GM10266 (cell line): ENCODE measurements around the gene VPS13C.

Experiments used
- DNase-seq: peaks from one replicate; pipeline ENCODE4 v3.0.0; 2012; ENCODE audit errors: extremely low spot score
- TF ChIP-seq, protein P1 (sequence below): IDR thresholded peaks from 2 replicates; pipeline ENCODE4 v1.5.1; 2012; ENCODE audit warnings: mild to moderate bottlenecking, low read depth; ENCODE audit not compliant: control insufficient read depth, insufficient read depth; ENCODE audit errors: missing control alignments

VPS13C gene

DNA sequence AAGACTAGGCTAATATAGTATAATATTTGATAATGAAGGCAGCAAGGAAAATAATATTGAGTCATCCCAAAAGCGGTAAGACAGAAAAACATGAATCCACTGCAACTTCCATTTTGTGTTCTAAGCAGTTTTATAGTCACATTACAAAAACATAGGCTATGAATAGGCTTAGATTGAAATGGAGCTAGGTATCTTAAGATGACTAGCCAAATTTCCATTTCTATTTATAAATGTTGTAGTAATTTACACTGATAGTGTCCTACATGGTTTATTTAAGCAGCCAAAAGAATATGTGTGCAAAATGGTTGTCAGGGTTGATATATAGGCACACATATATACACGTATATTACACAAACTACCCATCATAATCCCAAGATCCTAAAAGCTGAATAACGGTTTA, 82.0 kb downstream of the VPS13C start:
- TF ChIP-seq, protein P1, sequence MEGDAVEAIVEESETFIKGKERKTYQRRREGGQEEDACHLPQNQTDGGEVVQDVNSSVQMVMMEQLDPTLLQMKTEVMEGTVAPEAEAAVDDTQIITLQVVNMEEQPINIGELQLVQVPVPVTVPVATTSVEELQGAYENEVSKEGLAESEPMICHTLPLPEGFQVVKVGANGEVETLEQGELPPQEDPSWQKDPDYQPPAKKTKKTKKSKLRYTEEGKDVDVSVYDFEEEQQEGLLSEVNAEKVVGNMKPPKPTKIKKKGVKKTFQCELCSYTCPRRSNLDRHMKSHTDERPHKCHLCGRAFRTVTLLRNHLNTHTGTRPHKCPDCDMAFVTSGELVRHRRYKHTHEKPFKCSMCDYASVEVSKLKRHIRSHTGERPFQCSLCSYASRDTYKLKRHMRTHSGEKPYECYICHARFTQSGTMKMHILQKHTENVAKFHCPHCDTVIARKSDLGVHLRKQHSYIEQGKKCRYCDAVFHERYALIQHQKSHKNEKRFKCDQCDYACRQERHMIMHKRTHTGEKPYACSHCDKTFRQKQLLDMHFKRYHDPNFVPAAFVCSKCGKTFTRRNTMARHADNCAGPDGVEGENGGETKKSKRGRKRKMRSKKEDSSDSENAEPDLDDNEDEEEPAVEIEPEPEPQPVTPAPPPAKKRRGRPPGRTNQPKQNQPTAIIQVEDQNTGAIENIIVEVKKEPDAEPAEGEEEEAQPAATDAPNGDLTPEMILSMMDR: no peak

DNA sequence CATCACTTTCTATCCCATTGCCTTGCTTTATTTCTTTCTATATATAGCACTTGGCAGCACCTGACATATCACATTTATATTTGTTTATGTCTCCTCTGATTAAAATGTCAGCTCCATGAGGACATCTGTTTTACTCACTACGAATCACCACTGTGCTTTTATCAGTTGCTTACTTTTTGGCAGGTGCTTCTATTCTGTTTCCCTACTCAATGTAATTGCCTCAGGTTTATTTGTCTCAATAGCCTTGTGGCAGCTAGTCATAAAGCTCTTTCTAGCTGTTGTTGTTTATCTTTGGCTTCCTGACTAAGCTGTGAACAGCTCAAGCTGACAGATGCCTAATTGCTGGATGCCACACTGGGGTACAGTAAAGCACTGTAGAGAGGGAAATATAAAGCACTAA, 85.5 kb downstream of the VPS13C start:
- TF ChIP-seq, protein P1: no peak
- no peak for DNase-seq

More for the DNA sequence above, 82.0 kb downstream of the VPS13C start:
- no peak for DNase-seq

DNA sequence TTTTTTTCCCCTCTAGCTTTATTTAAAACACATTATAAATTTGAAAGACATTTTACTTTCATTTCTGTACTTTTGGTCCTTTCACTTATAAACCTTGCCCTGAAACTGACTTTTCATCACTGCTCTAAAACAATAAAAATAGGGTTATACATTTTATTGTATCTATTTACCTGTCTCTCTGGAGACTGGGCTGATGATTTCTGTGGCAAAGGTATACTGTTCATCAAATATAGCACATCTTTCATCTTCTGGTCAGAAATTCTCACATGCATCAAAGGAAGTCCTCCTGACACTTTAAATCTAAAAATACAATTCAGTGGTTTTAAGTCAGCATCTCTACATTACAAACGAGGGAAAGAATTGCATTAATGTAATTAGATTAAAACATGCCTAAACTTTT, 86.1 kb downstream of the VPS13C start:
- DNase-seq: no peak
- TF ChIP-seq, protein P1: no peak

DNA sequence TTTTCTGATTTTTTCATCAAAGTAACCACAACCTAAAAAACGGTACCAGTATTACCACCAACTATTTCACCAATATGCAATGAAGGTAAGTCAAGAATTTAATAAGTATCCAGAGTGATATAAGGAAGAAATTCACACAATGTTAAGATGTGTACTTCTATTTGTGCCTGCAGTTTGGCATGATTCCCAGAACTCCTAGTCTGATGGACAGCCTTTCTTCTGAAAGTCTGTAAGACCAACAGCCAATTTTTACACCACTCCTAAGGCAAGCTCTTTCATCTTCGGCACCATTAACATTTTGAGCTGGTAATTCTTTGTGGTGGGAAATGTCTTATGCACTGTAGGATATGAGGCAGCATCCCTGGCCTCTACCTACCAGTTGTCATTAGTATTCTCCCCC, 108.3 kb downstream of the VPS13C start:
- TF ChIP-seq, protein P1: no peak
- DNase-seq: no peak

DNA sequence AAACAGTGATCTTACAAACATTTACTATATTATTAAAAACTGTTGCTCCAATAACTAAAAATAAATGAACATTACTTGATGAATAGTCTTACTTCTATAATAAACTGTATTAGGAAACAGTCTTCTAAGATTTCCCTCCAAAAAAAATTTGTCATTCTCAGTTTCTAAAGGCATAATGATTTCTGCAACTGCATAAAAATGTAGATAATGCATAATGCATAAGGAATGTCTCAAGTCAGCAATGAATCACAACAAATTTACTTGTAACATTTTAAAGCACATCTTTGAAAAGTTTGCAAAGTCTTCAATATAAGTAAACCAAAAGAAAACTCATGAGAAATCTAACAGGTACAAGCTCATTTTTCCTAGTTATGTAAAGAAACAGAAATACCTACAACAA, 113.5 kb downstream of the VPS13C start:
- TF ChIP-seq, protein P1: no peak
- no peak for DNase-seq

DNA sequence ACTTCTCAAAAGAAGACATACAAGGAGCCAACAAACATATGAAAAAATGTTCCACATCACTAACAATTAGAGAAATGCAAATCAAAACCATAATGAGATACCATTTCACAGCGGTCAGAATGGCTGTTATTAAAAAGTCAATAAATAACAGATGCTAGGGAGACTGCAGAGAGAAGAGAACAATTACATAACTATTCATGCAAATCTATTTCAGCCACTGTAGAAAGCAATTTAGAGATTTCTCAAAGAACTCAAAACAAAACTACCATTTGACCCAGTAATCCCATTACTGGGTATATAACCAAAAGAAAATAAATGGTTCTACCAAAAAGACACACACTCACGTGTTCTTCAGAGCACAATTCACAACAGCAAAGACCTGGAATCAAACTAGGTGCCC, 116.3 kb downstream of the VPS13C start:
- TF ChIP-seq, protein P1: no peak

DNA sequence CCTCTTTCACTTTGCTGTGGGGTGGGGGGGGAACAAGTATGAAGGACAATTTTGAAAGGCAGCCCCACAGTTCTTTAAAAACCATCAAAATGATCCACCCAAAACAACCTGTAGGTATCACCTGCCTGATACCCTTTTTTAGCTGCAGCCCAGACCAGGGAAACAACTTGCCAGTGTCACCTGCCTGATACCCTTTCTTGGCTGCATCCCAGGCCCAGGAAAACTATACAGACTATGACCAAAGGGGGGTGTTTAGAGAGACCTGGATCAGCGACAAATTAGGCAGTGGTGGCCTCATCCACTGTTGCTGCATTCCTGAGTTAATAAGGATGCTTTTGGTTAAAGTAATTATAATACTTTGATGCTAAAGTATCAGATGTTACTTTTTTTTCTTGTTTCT, 122.0 kb downstream of the VPS13C start:
- TF ChIP-seq, protein P1: no peak
- DNase-seq: no peak

More for the DNA sequence above, 116.3 kb downstream of the VPS13C start:
- DNase-seq: no peak
